GM19395 (cell line): ENCODE data around the gene ROCK1.
"Not testable (repeated sequence)": the region's sequence is repeated elsewhere in the genome, so short reads cannot be mapped to it uniquely, and the experiment has no call there.

ENCODE experiments used
- ATAC-seq: cut with Tn5 transposase; IDR thresholded peaks from one replicate; pipeline ENCODE4 v1.9.1; 2021; ENCODE audit warnings: mild to moderate bottlenecking, moderate library complexity; ENCODE audit not compliant: unreplicated experiment

The ROCK1 gene

GRCh38 chr18:21056545-21056944 is 55.1 kb downstream of the ROCK1 start:
- no peak for ATAC-seq

GRCh38 chr18:21054252-21054821 is 57.3 kb downstream of the ROCK1 start:
- ATAC-seq = no peak

GRCh38 chr18:21053127-21053526 is 58.5 kb downstream of the ROCK1 start:
- ATAC-seq = no peak

GRCh38 chr18:21052385-21052784 is 59.2 kb downstream of the ROCK1 start:
- ATAC-seq = no peak

DNA sequence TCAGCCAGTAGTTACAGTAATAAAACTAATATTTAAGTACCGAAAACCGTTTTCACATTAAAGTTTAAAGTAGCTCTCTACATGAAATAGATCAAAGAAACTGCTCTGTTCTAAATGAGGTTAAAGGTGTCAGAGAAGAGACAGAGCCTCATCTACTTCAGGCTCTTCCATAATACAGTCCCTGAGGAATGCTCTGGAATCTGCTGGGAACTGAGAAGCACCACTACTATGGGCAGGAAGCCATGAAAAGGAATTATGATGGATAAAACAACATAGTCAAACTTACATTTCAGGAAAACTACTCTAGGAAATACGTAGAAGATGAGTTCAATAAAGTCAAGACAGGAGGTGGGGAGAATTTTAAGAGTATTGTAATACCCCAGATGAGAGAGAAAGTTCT is 60.0 kb downstream of the ROCK1 start:
- ATAC-seq = no peak

DNA sequence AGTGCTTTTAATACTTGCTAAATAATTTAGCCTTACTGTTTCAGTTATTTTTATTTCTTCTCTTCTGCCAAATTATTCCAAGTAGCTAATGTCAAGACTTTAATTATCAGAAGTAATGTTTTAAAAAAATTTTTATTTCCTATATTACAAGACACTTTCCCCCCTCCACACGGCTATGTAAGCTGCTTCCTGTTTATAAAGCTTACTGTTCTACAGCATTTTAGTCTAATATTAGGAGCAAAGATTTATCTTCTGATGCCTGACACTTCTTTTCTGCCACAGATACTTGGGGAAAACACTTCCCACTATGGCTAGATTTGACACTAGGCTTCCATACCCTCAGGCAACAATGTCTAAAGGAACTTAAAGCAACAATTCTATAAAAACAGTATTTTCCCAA is 62.3 kb downstream of the ROCK1 start:
- ATAC-seq = no peak

- no peak for ATAC-seq
These were observed 64.5 kb downstream of the ROCK1 start for GRCh38 chr18:21047126-21047525.

DNA sequence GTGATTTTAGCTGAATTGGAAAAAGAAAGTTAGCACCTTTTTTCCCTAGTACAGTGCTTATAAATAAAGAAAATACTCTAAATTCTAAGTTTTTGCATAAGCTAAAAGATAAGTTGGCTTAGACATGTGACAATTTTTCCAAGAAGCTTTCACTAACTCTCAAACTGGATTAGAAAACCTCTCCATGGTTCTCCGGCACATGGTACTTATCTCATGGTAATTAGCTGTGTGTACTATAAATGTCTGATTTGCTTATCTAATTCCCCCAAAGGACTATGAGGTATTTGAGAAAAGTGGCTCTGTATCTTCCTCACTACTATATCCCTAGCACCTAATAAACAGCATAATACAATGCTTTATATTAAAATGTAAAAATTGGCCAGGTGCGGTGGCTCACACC is 71.1 kb downstream of the ROCK1 start:
- no peak for ATAC-seq

DNA sequence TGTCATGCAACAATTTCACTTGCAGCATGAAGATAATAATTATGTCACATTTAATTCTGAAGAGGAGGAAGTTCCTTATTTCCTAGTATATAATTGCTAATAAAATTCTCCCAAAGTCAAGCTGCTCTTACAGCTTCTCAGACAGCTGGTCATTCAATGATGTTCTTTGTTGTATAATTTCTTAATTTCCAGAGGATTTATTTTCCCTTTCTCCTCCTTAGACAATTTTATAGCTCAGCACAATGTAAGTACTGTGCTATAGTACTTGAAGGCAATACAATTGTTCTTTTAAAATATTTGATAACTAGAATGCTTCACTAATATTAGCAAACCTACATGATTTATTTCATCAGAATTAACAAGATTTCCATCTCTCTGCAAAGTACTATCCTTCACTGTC is 73.4 kb downstream of the ROCK1 start:
- ATAC-seq = no peak

DNA sequence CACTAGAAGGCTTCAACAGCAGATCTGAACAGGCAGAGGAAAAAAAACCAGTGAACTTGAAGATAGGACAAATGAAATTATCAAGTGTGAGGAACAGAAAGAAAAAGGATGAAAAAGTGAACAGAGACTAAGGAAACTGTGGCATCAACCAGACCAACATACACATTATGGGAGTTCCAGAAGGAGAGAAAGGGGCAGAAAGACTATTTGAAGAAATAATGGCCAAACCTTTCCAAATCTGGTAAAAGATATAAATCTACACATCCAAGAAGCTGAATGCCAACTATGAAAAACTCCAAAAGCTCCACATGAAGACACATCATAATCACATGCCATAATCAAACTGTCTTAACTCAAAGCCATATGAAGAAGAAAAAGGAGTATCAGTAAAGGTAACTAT is 79.8 kb downstream of the ROCK1 start:
- ATAC-seq = no peak

- ATAC-seq = not testable (repeated sequence)
These were observed 93.4 kb downstream of the ROCK1 start for GRCh38 chr18:21018257-21018656.

DNA sequence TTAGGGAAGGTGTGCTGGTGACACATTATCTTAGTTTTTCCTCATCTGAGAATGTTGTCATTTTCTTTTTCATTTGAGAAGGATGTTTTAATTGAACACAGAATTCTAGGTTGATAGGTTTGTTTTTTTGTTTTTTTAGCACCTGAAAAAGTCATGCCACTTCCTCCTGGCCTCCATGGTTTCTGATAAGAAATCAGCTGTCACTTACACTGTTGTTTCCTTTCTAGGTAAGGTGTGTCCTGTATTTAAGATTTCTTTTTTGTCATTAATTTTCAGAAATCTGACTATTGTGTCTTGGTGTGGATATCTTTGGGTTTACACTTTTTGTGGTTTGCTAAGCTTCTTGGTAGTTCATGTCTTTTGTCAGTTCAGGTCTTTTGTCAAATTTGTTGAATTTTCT is 99.3 kb downstream of the ROCK1 start:
- ATAC-seq = no peak

GRCh38 chr18:21004726-21005125 is 106.9 kb downstream of the ROCK1 start:
- no peak for ATAC-seq

DNA sequence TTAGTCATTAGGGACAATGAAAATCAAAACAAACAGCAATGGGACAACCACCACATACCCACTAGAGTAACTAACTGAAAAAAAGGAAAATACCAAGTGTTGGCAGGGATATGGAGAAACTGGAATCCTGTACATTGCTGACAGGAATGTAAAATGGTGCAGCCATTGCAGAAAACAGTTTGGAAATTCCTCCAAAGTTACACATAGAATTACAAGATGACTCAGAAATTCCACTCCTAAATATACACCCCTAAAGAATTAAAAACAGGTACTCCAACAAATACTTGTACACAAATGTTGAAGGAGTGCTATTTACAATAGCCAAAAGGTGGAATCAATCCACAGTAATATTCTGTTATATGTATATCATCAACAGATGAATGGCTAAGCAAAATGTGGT is 110.9 kb downstream of the ROCK1 start:
- ATAC-seq = no peak

DNA sequence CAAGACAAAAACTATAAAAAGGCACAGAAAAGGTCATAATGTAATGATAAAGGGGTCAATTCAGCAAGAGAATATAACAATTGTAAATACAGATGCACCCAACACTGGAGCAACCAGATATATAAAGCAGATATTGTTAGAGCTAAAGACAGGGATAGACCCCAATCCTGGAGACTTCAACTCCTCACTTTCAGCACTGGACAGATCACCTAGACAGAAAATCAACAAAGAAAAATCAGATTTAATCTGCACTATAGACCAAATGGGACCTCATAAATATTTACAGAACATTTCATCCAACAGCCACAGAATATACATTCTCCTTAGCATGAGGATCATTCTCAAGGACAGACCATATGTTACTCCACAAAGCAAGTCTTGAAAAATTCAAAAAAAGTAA is 114.2 kb downstream of the ROCK1 start:
- ATAC-seq = no peak

DNA sequence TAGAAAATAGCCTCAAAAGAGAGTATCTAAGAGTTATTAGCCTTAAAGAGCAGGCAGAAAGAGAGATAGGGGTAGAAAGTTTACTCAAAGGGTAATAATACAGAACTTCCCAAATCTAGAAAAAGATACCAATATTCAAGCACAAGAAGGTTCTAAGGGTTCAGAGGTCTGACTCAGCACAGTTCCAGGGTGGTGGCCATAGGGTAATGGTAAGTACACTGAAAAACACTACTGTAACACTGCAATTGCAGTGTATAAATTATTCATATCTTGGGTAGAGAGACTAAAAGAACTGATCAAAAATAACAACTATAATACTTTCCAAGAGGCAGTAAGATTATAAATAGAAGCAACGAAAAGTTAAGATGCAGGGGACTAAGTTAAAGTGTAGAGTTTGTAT is 115.2 kb downstream of the ROCK1 start:
- ATAC-seq = no peak

GRCh38 chr18:20988726-20989125 is 122.9 kb downstream of the ROCK1 start:
- ATAC-seq = no peak

GRCh38 chr18:20975077-20975476 is 136.5 kb downstream of the ROCK1 start:
- ATAC-seq = no peak

- peak; percentile 67 for ATAC-seq
These were observed 139.7 kb downstream of the ROCK1 start for GRCh38 chr18:20971886-20972267.

DNA sequence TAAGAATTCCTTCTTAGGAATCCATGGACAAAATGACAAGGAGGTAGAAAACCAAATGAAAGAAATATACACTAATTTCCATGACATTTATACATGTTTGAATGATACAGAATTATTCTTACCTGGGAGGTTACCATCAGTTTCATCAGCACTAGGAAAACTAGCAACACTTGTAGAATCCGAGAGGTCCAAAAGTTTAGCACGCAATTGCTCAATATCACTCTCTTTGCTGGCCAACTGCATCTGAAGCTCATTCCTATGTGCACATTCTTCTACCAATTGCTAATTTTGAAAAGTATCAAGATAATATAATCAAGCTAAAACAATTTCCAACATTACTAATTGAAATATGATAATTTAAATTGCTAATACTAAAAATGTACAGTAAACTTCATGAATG is 144.8 kb downstream of the ROCK1 start:
- no peak for ATAC-seq

DNA sequence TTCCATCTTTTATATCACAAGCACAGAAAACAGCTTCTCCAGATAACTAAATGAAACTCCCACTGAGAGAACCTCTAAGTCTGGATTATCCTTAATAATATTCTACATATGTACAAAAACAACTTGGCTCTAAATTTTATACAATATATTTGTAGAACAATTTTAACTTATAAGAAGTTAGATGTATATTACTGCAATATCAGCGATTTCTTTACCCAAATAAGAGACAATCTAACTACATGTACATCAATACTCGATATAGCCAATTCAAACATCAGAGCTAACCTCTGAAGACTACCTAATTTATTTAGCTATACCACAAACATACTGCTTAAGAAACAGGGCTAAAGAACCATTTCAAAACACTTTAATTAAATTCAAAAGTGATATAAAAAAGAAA is 148.6 kb downstream of the ROCK1 start:
- no peak for ATAC-seq

- no peak for ATAC-seq
These were observed 150.9 kb downstream of the ROCK1 start for GRCh38 chr18:20960735-20961134.

DNA sequence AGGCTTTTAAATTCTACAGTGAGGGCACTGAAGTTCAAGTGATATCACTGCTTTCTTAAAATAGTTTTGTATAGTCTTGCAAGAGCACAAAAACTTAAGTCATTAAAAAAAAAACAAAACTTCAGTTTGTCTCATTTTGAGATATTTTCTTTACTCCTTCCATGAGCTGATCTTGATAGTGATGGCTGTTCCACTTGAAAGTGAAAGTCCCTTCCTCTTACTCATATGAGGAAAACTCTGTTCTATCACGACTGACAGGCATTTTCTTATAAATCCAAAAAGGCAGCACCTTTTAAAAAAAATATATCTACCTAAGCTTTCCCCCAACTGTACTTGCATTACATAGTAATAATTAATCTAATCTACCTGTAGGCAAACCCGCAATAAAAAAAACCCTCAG is 160.8 kb downstream of the ROCK1 start:
- not testable (repeated sequence) for ATAC-seq
